Measurements from ENCODE around the gene MAJIN.

DNA sequence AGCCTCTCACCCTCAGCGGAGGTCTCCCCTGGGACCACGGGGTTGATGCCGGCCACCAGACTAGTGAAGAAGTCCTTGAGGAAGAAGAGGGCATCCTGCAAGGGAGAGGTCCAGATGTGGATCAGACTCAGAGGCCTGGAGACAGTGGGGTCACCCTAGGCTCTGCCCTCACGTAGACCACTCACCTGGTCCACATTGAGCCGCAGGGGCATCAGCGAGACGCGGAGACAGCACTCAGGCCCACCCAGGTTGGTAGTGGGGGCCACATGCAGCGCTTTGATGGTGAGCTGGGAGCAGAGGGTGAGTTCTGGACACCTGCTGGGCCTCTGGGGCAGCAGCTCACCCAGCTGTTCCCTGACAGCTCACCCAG, 73.8 kb downstream of the MAJIN start:
- TF ChIP-seq, protein P1, sequence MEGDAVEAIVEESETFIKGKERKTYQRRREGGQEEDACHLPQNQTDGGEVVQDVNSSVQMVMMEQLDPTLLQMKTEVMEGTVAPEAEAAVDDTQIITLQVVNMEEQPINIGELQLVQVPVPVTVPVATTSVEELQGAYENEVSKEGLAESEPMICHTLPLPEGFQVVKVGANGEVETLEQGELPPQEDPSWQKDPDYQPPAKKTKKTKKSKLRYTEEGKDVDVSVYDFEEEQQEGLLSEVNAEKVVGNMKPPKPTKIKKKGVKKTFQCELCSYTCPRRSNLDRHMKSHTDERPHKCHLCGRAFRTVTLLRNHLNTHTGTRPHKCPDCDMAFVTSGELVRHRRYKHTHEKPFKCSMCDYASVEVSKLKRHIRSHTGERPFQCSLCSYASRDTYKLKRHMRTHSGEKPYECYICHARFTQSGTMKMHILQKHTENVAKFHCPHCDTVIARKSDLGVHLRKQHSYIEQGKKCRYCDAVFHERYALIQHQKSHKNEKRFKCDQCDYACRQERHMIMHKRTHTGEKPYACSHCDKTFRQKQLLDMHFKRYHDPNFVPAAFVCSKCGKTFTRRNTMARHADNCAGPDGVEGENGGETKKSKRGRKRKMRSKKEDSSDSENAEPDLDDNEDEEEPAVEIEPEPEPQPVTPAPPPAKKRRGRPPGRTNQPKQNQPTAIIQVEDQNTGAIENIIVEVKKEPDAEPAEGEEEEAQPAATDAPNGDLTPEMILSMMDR (IDR thresholded peaks at IDR 0.05 in 4 of 5, conservative IDR thresholded peaks at IDR 0.05 in 1 of 5): no peak
- no peak for TF ChIP-seq POLR2A (IDR thresholded peaks at IDR 0.05)
